ENCODE results near the gene ITIH5. TPM values are rescaled to one million over a fixed set of nuclear protein-coding genes. Genes with fewer than 3 reads are reported as not detected.
"Not testable (repeated sequence)": the region's sequence is repeated elsewhere in the genome, so short reads cannot be mapped to it uniquely, and the experiment has no call there.

Gene ITIH5
- not detected for polyA plus RNA-seq (2012; ENCODE audit: insufficient read depth, insufficient read length)

GRCh38 chr10:7666253-7667023 lies at the start of gene ITIH5:
ITIH5 (minus strand) TSS chr10:7666966; CDS start chr10:7666892, 74 bp downstream.
- no peak within 1 kb of the TSS for H3K4me3 ChIP-seq (ENCODE audit: low read length)
- DNase-seq (ENCODE audit: low read depth, low spot score), result no peak

- no peak for DNase-seq (ENCODE audit: low read depth, low spot score)
- no peak overlapping the region for H3K4me3 ChIP-seq (ENCODE audit: low read length)
Measured at GRCh38 chr10:7715515-7715914, 48.7 kb upstream of the ITIH5 start.

- not testable (repeated sequence) for DNase-seq (ENCODE audit: low read depth, low spot score); H3K4me3 ChIP-seq (ENCODE audit: low read length)
Measured at GRCh38 chr10:7711075-7711474, 44.3 kb upstream of the ITIH5 start.

- DNase-seq (ENCODE audit: low read depth, low spot score), result no peak
- H3K4me3 ChIP-seq (ENCODE audit: low read length), result no peak overlapping the region
Measured at GRCh38 chr10:7710446-7710845, 43.7 kb upstream of the ITIH5 start.

- DNase-seq (ENCODE audit: low read depth, low spot score), result no peak
- H3K4me3 ChIP-seq (ENCODE audit: low read length), result no peak overlapping the region
Measured at GRCh38 chr10:7708832-7709231, 42.1 kb upstream of the ITIH5 start.

GRCh38 chr10:7707858-7708622 lies 41.3 kb upstream of the ITIH5 start:
- no peak for DNase-seq (ENCODE audit: low read depth, low spot score)

GRCh38 chr10:7707102-7707501 lies 40.3 kb upstream of the ITIH5 start:
- DNase-seq (ENCODE audit: low read depth, low spot score), result no peak
- H3K4me3 ChIP-seq (ENCODE audit: low read length), result no peak overlapping the region

More at GRCh38 chr10:7707858-7708622, 41.3 kb upstream of the ITIH5 start:
- no peak overlapping the region for H3K4me3 ChIP-seq (ENCODE audit: low read length)

GRCh38 chr10:7706534-7707073 lies 39.8 kb upstream of the ITIH5 start:
- DNase-seq (ENCODE audit: low read depth, low spot score), result no peak
- H3K4me3 ChIP-seq (ENCODE audit: low read length), result no peak overlapping the region

GRCh38 chr10:7705341-7705740 lies 38.6 kb upstream of the ITIH5 start:
- H3K4me3 ChIP-seq (ENCODE audit: low read length), result no peak overlapping the region
- DNase-seq (ENCODE audit: low read depth, low spot score), result no peak

GRCh38 chr10:7704071-7705016 lies 37.6 kb upstream of the ITIH5 start:
- no peak for DNase-seq (ENCODE audit: low read depth, low spot score)
- H3K4me3 ChIP-seq (ENCODE audit: low read length), result no peak overlapping the region

GRCh38 chr10:7703140-7703539 lies 36.4 kb upstream of the ITIH5 start, which contains the start of gene ITIH2:
ITIH2 (plus strand) TSS chr10:7703316; CDS start chr10:7703435, 119 bp downstream.
- H3K4me3 ChIP-seq (ENCODE audit: low read length), result no peak within 1 kb of the TSS
- no peak for DNase-seq (ENCODE audit: low read depth, low spot score)

- no peak overlapping the region for H3K4me3 ChIP-seq (ENCODE audit: low read length)
- DNase-seq (ENCODE audit: low read depth, low spot score), result no peak
Measured at GRCh38 chr10:7702288-7702812, 35.6 kb upstream of the ITIH5 start.

- no peak for DNase-seq (ENCODE audit: low read depth, low spot score)
- no peak overlapping the region for H3K4me3 ChIP-seq (ENCODE audit: low read length)
Measured at GRCh38 chr10:7701158-7701742, 34.5 kb upstream of the ITIH5 start.

- DNase-seq (ENCODE audit: low read depth, low spot score), result no peak
Measured at GRCh38 chr10:7700577-7701125, 33.9 kb upstream of the ITIH5 start.

GRCh38 chr10:7697426-7697825 lies 30.7 kb upstream of the ITIH5 start:
- H3K4me3 ChIP-seq (ENCODE audit: low read length), result no peak overlapping the region
- DNase-seq (ENCODE audit: low read depth, low spot score), result no peak

More at GRCh38 chr10:7700577-7701125, 33.9 kb upstream of the ITIH5 start:
- no peak overlapping the region for H3K4me3 ChIP-seq (ENCODE audit: low read length)

- no peak for DNase-seq (ENCODE audit: low read depth, low spot score)
Measured at GRCh38 chr10:7696545-7696944, 29.8 kb upstream of the ITIH5 start.

GRCh38 chr10:7693194-7693593 lies 26.4 kb upstream of the ITIH5 start:
- not testable (repeated sequence) for DNase-seq (ENCODE audit: low read depth, low spot score); H3K4me3 ChIP-seq (ENCODE audit: low read length)

More at GRCh38 chr10:7696545-7696944, 29.8 kb upstream of the ITIH5 start:
- H3K4me3 ChIP-seq (ENCODE audit: low read length), result no peak overlapping the region

GRCh38 chr10:7692368-7692767 lies 25.6 kb upstream of the ITIH5 start:
- not testable (repeated sequence) for H3K4me3 ChIP-seq (ENCODE audit: low read length); DNase-seq (ENCODE audit: low read depth, low spot score)
